IMR-90 (cell line): Measurements from ENCODE around the gene UGT1A7. TPM values are rescaled to one million over a fixed set of nuclear protein-coding genes. Genes with fewer than 3 reads are reported as not detected.

Experiments
- ATAC-seq: fragments of 200-7000 bp; cut with Tn5 transposase; 2 replicates; pipeline ENCODE4 v1.9.1; 2020; ENCODE audit warnings: low read depth, mild to moderate bottlenecking, moderate library complexity
- BruUV-seq: library from RNA; stranded (reverse); fragments of 400-500 nt; replicated peaks from 2 replicates; lab custom pipeline; 2021; lab: Mats Ljungman, UMichigan
- CTCF ChIA-PET: fragments of 300-600 bp; formaldehyde crosslinking; extraction: SDS; loops from one replicate; lab custom pipeline; 2021; ENCODE audit warnings: antibody characterized with exemption; lab: Yijun Ruan, JAX
- POLR2A ChIA-PET: fragments of 300-600 bp; sonication (Branson Sonifier 250); formaldehyde crosslinking; loops from one replicate; lab custom pipeline; 2022; ENCODE audit warnings: antibody characterized with exemption; ENCODE audit not compliant: unreplicated experiment; lab: Charles Lee
- DNase-seq: peaks from one replicate; pipeline ENCODE4 v3.0.0; 2013
- H2AFZ ChIP-seq: replicated peaks from 2 replicates; pipeline ENCODE3; 2013; ENCODE audit warnings: low read length, mild to moderate bottlenecking; ENCODE audit not compliant: poor library complexity
- H2AK5ac ChIP-seq: 2 replicates; pipeline ENCODE4 v1.6.1; 2013; ENCODE audit warnings: low read depth, low read length, inconsistent platforms
- H2AK9ac ChIP-seq: replicated peaks from 2 replicates; pipeline ENCODE3; 2013; ENCODE audit warnings: mild to moderate bottlenecking, low read depth, low read length, moderate library complexity; ENCODE audit not compliant: poor library complexity
- H2BK120ac ChIP-seq: 2 replicates; pipeline ENCODE4 v1.6.1; 2013; ENCODE audit warnings: low read depth, low read length, inconsistent platforms
- H2BK15ac ChIP-seq: 3 replicates; pipeline ENCODE4 v1.6.1; 2013; ENCODE audit warnings: low read depth, low read length, inconsistent platforms
- H2BK20ac ChIP-seq: 2 replicates; pipeline ENCODE4 v1.6.1; 2013; ENCODE audit warnings: low read depth, mild to moderate bottlenecking, inconsistent platforms, low read length, moderate library complexity
- H2BK5ac ChIP-seq: 2 replicates; pipeline ENCODE4 v1.6.1; 2013; ENCODE audit warnings: mild to moderate bottlenecking, low read depth, low read length, inconsistent platforms; ENCODE audit not compliant: poor library complexity, severe bottlenecking
- H3K14ac ChIP-seq: replicated peaks from 2 replicates; pipeline ENCODE4 v1.6.1; 2013; ENCODE audit warnings: low read depth, low read length, inconsistent platforms
- H3K18ac ChIP-seq: 2 replicates; pipeline ENCODE4 v1.6.1; 2013; ENCODE audit warnings: low read depth, low read length, control low read depth
- H3K23ac ChIP-seq: 2 replicates; pipeline ENCODE4 v1.6.1; 2013; ENCODE audit warnings: low read depth, low read length, inconsistent platforms
- H3K27ac ChIP-seq: 2 replicates; pipeline ENCODE4 v1.5.1; 2013; ENCODE audit warnings: mild to moderate bottlenecking, control low read depth, low read length; ENCODE audit not compliant: insufficient read depth
- H3K27me3 ChIP-seq: 2 replicates; pipeline ENCODE4 v1.6.1; 2013; ENCODE audit warnings: low read length; ENCODE audit not compliant: control insufficient read depth, insufficient read depth
- H3K36me3 ChIP-seq: 2 replicates; pipeline ENCODE4 v1.6.1; 2013; ENCODE audit warnings: low read length, mixed read lengths; ENCODE audit not compliant: control insufficient read depth, insufficient read depth
- H3K4ac ChIP-seq: 2 replicates; pipeline ENCODE4 v1.6.1; 2013; ENCODE audit warnings: low read depth, low read length, inconsistent platforms
- H3K4me1 ChIP-seq: 2 replicates; pipeline ENCODE4 v1.6.1; 2013; ENCODE audit warnings: low read length, mixed read lengths; ENCODE audit not compliant: control insufficient read depth, insufficient read depth
- H3K4me2 ChIP-seq: 2 replicates; pipeline ENCODE4 v1.6.1; 2013; ENCODE audit warnings: low read depth, mild to moderate bottlenecking, control low read depth, low read length, moderate library complexity
- H3K4me3 ChIP-seq: 2 replicates; pipeline ENCODE4 v1.5.1; 2013; ENCODE audit warnings: low read depth, mild to moderate bottlenecking, control low read depth, low read length, moderate library complexity; ENCODE audit not compliant: insufficient read depth
- H3K56ac ChIP-seq: 2 replicates; pipeline ENCODE4 v1.6.1; 2013; ENCODE audit warnings: low read length, inconsistent platforms; ENCODE audit not compliant: insufficient read depth; ENCODE audit errors: extremely low read depth
- H3K79me1 ChIP-seq, 2 experiments: 2 replicates each; pipeline ENCODE4 v1.6.1; 2013; ENCODE audit warnings: low read length in 2 of 2, inconsistent platforms in 1 of 2, low read depth in 1 of 2
- H3K9ac ChIP-seq: 2 replicates; pipeline ENCODE4 v1.6.1; 2013; ENCODE audit warnings: low read depth, low read length, control low read depth
- H3K9me1 ChIP-seq: 2 replicates; pipeline ENCODE4 v1.6.1; 2013; ENCODE audit warnings: low read length, inconsistent platforms; ENCODE audit not compliant: insufficient read depth
- H3K9me3 ChIP-seq: 2 replicates; pipeline ENCODE4 v1.6.1; 2013; ENCODE audit warnings: low read length; ENCODE audit not compliant: control insufficient read depth, insufficient read depth
- H4K20me1 ChIP-seq: 2 replicates; pipeline ENCODE4 v1.6.1; 2013; ENCODE audit warnings: low read length, inconsistent platforms; ENCODE audit not compliant: insufficient read depth
- H4K5ac ChIP-seq: 2 replicates; pipeline ENCODE4 v1.6.1; 2013; ENCODE audit warnings: mild to moderate bottlenecking, low read depth, low read length, control low read depth
- H4K8ac ChIP-seq, 2 experiments: 2 replicates each; pipeline ENCODE4 v1.6.1; 2013; ENCODE audit warnings: low read depth in 2 of 2, low read length in 2 of 2, control low read depth in 1 of 2, inconsistent platforms in 1 of 2
- H4K91ac ChIP-seq: 2 replicates; pipeline ENCODE4 v1.6.1; 2013; ENCODE audit warnings: low read depth, low read length, inconsistent platforms; ENCODE audit not compliant: insufficient read depth
- BHLHE40 ChIP-seq: fragments of 150-350 bp; IDR thresholded peaks from 2 replicates; pipeline ENCODE4 v1.6.1; 2016; ENCODE audit warnings: mild to moderate bottlenecking, low read depth, low read length
- CEBPB ChIP-seq: IDR thresholded peaks from 2 replicates; pipeline ENCODE4 v1.6.1; 2012; ENCODE audit warnings: low read depth, low read length, improper control_type of control experiment
- CHD1 ChIP-seq: IDR thresholded peaks from 2 replicates; pipeline ENCODE4 v1.6.1; 2012; ENCODE audit warnings: low read depth, low read length, improper control_type of control experiment
- ELK1 ChIP-seq: fragments of 150-350 bp; IDR thresholded peaks from 2 replicates; pipeline ENCODE4 v1.6.1; 2016; ENCODE audit warnings: low read depth, mild to moderate bottlenecking, low read length, moderate library complexity, borderline replicate concordance
- FOS ChIP-seq: fragments of 150-350 bp; IDR thresholded peaks from 2 replicates; pipeline ENCODE4 v1.6.1; 2016; ENCODE audit warnings: low read depth, low read length
- MAZ ChIP-seq: IDR thresholded peaks from 2 replicates; pipeline ENCODE4 v1.6.1; 2012; ENCODE audit warnings: low read depth, mild to moderate bottlenecking, low read length, improper control_type of control experiment, moderate library complexity, borderline replicate concordance
- MXI1 ChIP-seq: IDR thresholded peaks from 2 replicates; pipeline ENCODE4 v1.6.1; 2012; ENCODE audit warnings: low read depth, mild to moderate bottlenecking, low read length, moderate library complexity, borderline replicate concordance
- NFE2L2 ChIP-seq: fragments of 150-350 bp; IDR thresholded peaks from 2 replicates; pipeline ENCODE4 v1.6.1; 2016; ENCODE audit warnings: low read depth, mild to moderate bottlenecking, low read length
- POLR2A ChIP-seq: IDR thresholded peaks from 2 replicates; pipeline ENCODE4 v1.6.1; 2012; ENCODE audit warnings: mild to moderate bottlenecking, low read depth, low read length
- RAD21 ChIP-seq: IDR thresholded peaks from 2 replicates; pipeline ENCODE4 v1.6.1; 2012; ENCODE audit warnings: low read length, improper control_type of control experiment
- RCOR1 ChIP-seq: IDR thresholded peaks from 2 replicates; pipeline ENCODE4 v1.6.1; 2012; ENCODE audit warnings: mild to moderate bottlenecking, low read length, improper control_type of control experiment; ENCODE audit not compliant: insufficient replicate concordance
- RFX5 ChIP-seq: IDR thresholded peaks from 2 replicates; pipeline ENCODE4 v1.8.0; 2012; ENCODE audit warnings: low read depth, mild to moderate bottlenecking, low read length, moderate library complexity
- SMC3 ChIP-seq: fragments of 150-350 bp; IDR thresholded peaks from 2 replicates; pipeline ENCODE4 v1.6.1; 2016; ENCODE audit warnings: low read depth, mild to moderate bottlenecking, antibody characterized with exemption, low read length, moderate library complexity
- WGBS, 2 experiments: methylation state at CpG; one replicate each; pipeline versions ENCODE4 v1.1.5 to v1.1.7; 2013; ENCODE audit warnings: missing lambda C conversion rate in 2 of 2; ENCODE audit not compliant: insufficient read length in 1 of 2; ENCODE audit errors: extremely low coverage in 2 of 2; 5-methylcytosine and 5-hydroxymethylcytosine counted together
- dilution Hi-C: fragments of 300-500 bp; cut with HindIII; formaldehyde crosslinking; loops from one replicate; pipeline ENCODE4 v1.14.3; 2018; ENCODE audit warnings: low sequenced_read_pairs; ENCODE audit not compliant: unreplicated experiment
- in situ Hi-C: fragments of 300-500 bp; cut with MboI; formaldehyde crosslinking; loops from 3 replicates; pipeline ENCODE4 v1.14.3; 2019; ENCODE audit warnings: low sequenced_read_pairs, inconsistent platforms, mixed read lengths
- intact Hi-C: fragments of 100-400 bp; cut with micrococcal nuclease; formaldehyde crosslinking; loops from 2 replicates; pipeline ENCODE4 v1.10.0; 2022
- polyA plus RNA-seq, 3 experiments: library from polyadenylated mRNA; depleted of rRNA; stranded (reverse); fragments of >200 nt; gene quantifications; 2 replicates each; pipeline ENCODE4 v1.2.3, GENCODE V29; 2012; ENCODE audit warnings: low replicate concordance in 1 of 3
- total RNA-seq: library from RNA; depleted of rRNA; stranded (reverse); fragments of >200 nt; gene quantifications from 2 replicates; pipeline ENCODE4 v1.2.3, GENCODE V29; 2012
- TF ChIP-seq, protein P1 (sequence below): conservative IDR thresholded peaks from 2 replicates; pipeline ENCODE4 v1.5.1; 2012; ENCODE audit warnings: mild to moderate bottlenecking, low read depth, low read length, improper control_type of control experiment
- TF ChIP-seq, protein P2 (sequence below): fragments of 150-350 bp; IDR thresholded peaks from 2 replicates; pipeline ENCODE4 v1.6.1; 2017; ENCODE audit warnings: mild to moderate bottlenecking, antibody characterized with exemption, low read length, low read depth

UGT1A7 gene
- total and polyA plus RNA-seq, 2 of the 4 experiments (the other 2 are of a cell fraction): not detected

DNA sequence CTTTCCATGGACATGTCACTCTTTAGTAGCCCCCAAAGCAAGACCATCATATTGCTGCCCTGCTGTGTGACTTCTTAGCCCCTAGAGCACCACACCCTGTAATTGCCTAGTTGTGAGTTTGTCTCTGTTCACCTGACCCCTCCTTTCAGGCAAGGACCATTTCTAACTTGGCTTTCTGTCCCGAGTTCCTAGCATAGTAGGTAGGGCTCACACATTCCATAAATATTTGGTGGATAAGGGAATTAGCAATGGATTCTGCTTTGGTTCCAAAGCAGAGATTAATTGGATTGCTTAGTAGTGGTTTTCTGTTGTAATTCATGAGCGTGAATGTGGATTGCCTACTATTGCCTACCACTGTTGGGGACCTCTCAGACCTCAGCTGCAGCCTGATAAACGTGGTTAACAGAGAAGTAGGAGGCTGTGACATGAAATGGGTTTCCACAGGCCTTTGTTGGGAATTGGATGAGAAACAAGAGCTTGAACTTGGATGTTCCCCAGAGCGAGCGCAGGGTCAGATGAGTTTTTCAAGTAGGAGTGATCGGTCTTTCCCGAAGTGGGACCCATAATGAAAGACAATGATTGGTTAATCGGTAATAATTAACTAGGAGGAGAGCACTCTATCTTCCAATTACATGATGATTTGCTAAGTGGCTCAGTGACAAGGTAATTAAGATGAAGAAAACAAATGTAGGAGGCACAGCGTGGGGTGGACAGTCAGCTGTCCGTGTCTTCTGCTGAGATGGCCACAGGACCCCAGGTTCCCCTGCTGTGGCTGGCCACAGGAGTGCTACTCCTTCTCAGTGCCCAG is 65.0 kb downstream of the UGT1A7 start:
- dilution Hi-C loops: no loop called here
- POLR2A ChIA-PET: no interaction called here
- Histone ChIP-seq H4K91ac (no peak overlapping the region), H4K20me1 (no peaks in the 10 kb centered on the region), H3K4me2 (no peak overlapping the region), H3K9me3 (peaks cover 4% of the 10 kb centered on the region; the same call in 1 of the 2 replicates), H2AK5ac (no peak overlapping the region), H4K8ac (no peak overlapping the region), H3K56ac (no peak overlapping the region), H3K36me3 (no peaks in the 10 kb centered on the region), H4K5ac (no peak overlapping the region), H2BK5ac (no peak overlapping the region), H2BK120ac (no peak overlapping the region), H3K18ac (no peak overlapping the region), H3K27me3 (no peaks in the 10 kb centered on the region; the same call in 1 of the 2 replicates), H3K27ac (no peak overlapping the region), H3K9me1 (no peaks in the 10 kb centered on the region), H3K14ac (no peak overlapping the region), H2AK9ac (no peak overlapping the region), H3K79me1 (no peaks in the 10 kb centered on the region), H2AFZ (no peak overlapping the region), H3K4me1 (no peaks in the 10 kb centered on the region), H3K4me3 (no peak overlapping the region), H2BK15ac (no peak overlapping the region; the same call in 2 of the 3 replicates), H3K23ac (no peak overlapping the region), H3K9ac (no peak overlapping the region), H2BK20ac (no peak overlapping the region), H3K4ac (no peak overlapping the region)
- ATAC-seq (no peak), DNase-seq (no peak)
- no TSS peak for BruUV-seq
- in situ Hi-C loops: no loop called here
- intact Hi-C loops: no loop called here
- WGBS, 2 experiments: no CpG with 5 or more reads among the region's 10 CpGs
- CTCF ChIA-PET: interaction anchor here (0.6 kb wide), 1 partner anchor 16 kb away, joined by 3 read pairs; no protein-coding TSS in a partner anchor
- TF ChIP-seq ELK1: no peak
- no peak for TF ChIP-seq NFE2L2
- TF ChIP-seq RCOR1: no peak
- TF ChIP-seq BHLHE40: no peak
- no peak for TF ChIP-seq MXI1
- TF ChIP-seq CHD1: no peak
- no peak for TF ChIP-seq CEBPB
- TF ChIP-seq RFX5: no peak
- TF ChIP-seq FOS: no peak
- TF ChIP-seq POLR2A: no peak
- TF ChIP-seq RAD21: no peak
- TF ChIP-seq SMC3: no peak
- TF ChIP-seq, protein P1, sequence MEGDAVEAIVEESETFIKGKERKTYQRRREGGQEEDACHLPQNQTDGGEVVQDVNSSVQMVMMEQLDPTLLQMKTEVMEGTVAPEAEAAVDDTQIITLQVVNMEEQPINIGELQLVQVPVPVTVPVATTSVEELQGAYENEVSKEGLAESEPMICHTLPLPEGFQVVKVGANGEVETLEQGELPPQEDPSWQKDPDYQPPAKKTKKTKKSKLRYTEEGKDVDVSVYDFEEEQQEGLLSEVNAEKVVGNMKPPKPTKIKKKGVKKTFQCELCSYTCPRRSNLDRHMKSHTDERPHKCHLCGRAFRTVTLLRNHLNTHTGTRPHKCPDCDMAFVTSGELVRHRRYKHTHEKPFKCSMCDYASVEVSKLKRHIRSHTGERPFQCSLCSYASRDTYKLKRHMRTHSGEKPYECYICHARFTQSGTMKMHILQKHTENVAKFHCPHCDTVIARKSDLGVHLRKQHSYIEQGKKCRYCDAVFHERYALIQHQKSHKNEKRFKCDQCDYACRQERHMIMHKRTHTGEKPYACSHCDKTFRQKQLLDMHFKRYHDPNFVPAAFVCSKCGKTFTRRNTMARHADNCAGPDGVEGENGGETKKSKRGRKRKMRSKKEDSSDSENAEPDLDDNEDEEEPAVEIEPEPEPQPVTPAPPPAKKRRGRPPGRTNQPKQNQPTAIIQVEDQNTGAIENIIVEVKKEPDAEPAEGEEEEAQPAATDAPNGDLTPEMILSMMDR: no peak
- TF ChIP-seq MAZ: no peak
- TF ChIP-seq, protein P2, sequence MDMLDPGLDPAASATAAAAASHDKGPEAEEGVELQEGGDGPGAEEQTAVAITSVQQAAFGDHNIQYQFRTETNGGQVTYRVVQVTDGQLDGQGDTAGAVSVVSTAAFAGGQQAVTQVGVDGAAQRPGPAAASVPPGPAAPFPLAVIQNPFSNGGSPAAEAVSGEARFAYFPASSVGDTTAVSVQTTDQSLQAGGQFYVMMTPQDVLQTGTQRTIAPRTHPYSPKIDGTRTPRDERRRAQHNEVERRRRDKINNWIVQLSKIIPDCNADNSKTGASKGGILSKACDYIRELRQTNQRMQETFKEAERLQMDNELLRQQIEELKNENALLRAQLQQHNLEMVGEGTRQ: no peak
